Spinal cord (tissue), 10 donors: ENCODE data around the gene ANGPTL4. TPM values are rescaled to one million over a fixed set of nuclear protein-coding genes. Genes with fewer than 3 reads are reported as not detected.
A peak's percentile ranks its signal among the peaks of the same experiment; 100 is the strongest.

Source experiments
- DNase-seq, 6 donors: peaks; one replicate each; pipeline versions ENCODE4 v3.0.0 to v3.0.0-alpha.2; 2013 to 2015; ENCODE audit warnings: low spot score in 6 of 6, low read depth in 4 of 6
- H3K27ac ChIP-seq: one replicate; pipeline ENCODE4 v1.5.1; 2013; ENCODE audit warnings: low read depth, low read length, control low read depth
- H3K27me3 ChIP-seq: one replicate; pipeline ENCODE4 v1.6.1; 2013; ENCODE audit warnings: low read length; ENCODE audit not compliant: control insufficient read depth, insufficient read depth
- H3K36me3 ChIP-seq: one replicate; pipeline ENCODE4 v1.6.1; 2013; ENCODE audit warnings: low read length; ENCODE audit not compliant: control insufficient read depth, insufficient read depth
- H3K4me1 ChIP-seq: one replicate; pipeline ENCODE4 v1.6.1; 2013; ENCODE audit warnings: low read length; ENCODE audit not compliant: control insufficient read depth, insufficient read depth
- H3K4me3 ChIP-seq: one replicate; pipeline ENCODE4 v1.5.1; 2013; ENCODE audit warnings: low read depth, low read length, control low read depth
- H3K9me3 ChIP-seq: one replicate; pipeline ENCODE4 v1.6.1; 2013; ENCODE audit warnings: low read length; ENCODE audit not compliant: control insufficient read depth, insufficient read depth
- WGBS: methylation state at CpG from one replicate; pipeline ENCODE4 v1.1.5; 2013; ENCODE audit warnings: missing lambda C conversion rate; ENCODE audit not compliant: insufficient coverage; 5-methylcytosine and 5-hydroxymethylcytosine counted together
- polyA plus RNA-seq, 2 donors: library from polyadenylated mRNA; unstranded; fragments of 120-200 nt; gene quantifications; one replicate each; pipeline ENCODE4 v1.2.1, GENCODE V29; 2013; ENCODE audit not compliant: insufficient read length in 2 of 2
- total RNA-seq, 2 donors: library from RNA; depleted of rRNA in 1 of 2; stranded (reverse); fragments of 120-200 nt in 1 of 2; fragments of >200 nt in 1 of 2; gene quantifications; one replicate each; pipeline versions ENCODE4 v1.2.3 to v1.2.4, GENCODE V29; 2013 to 2014
- donor health status: healthy.

Gene ANGPTL4
- total and polyA plus RNA-seq, 4 donors = 2.1 to 11.8 (median 6.2) TPM

GRCh38 chr19:8388612-8388958 lies 24.6 kb downstream of the ANGPTL4 start:
- H3K36me3 ChIP-seq = peaks cover 20% of the 10 kb centered on the region
- WGBS = no CpG with 5 or more reads among the region's 2 CpGs
- no peaks in the 10 kb centered on the region for H3K27me3 ChIP-seq
- no peak overlapping the region for H3K4me3 ChIP-seq
- H3K4me1 ChIP-seq = peaks cover 37% of the 10 kb centered on the region
- H3K9me3 ChIP-seq = no peaks in the 10 kb centered on the region
- no peak for DNase-seq
- H3K27ac ChIP-seq = no peak overlapping the region

GRCh38 chr19:8389891-8390616 lies 26.1 kb downstream of the ANGPTL4 start, which contains the start of gene RAB11B:
RAB11B (plus strand) TSS chr19:8390360; CDS start chr19:8390417, 57 bp downstream.
- Histone ChIP-seq H3K27me3 (no peaks in the 10 kb centered on the region), H3K36me3 (peaks cover 35% of the 10 kb centered on the region), H3K4me3 (peak within 1 kb of the TSS; percentile 55), H3K27ac (peak within 1 kb of the TSS; percentile 87), H3K9me3 (no peaks in the 10 kb centered on the region), H3K4me1 (peaks cover 52% of the 10 kb centered on the region)
- DNase-seq = peak; percentile 97 to 100 (median 99)
- under 1% methylated on average over 65 of the region's 70 CpGs for WGBS

- no peaks in the 10 kb centered on the region for H3K27me3 ChIP-seq
- peak overlapping the region; percentile 46 for H3K4me3 ChIP-seq
- H3K27ac ChIP-seq = peak overlapping the region; percentile 87
- DNase-seq = peak; percentile 58 to 97 (median 82)
- H3K36me3 ChIP-seq = peaks cover 40% of the 10 kb centered on the region
- 0% methylated on average over 28 of the region's 28 CpGs for WGBS
- peaks cover 57% of the 10 kb centered on the region for H3K4me1 ChIP-seq
- H3K9me3 ChIP-seq = no peaks in the 10 kb centered on the region
These were observed 26.6 kb downstream of the ANGPTL4 start for GRCh38 chr19:8390617-8390981.

- H3K27ac ChIP-seq = peak overlapping the region; percentile 87
- DNase-seq = no peak
- peaks cover 63% of the 10 kb centered on the region for H3K4me1 ChIP-seq
- H3K27me3 ChIP-seq = no peaks in the 10 kb centered on the region
- 82% methylated on average over 22 of the region's 23 CpGs for WGBS
- no peaks in the 10 kb centered on the region for H3K9me3 ChIP-seq
- peaks cover 49% of the 10 kb centered on the region for H3K36me3 ChIP-seq
- no peak overlapping the region for H3K4me3 ChIP-seq
These were observed 27.5 kb downstream of the ANGPTL4 start for GRCh38 chr19:8391198-8392016.

GRCh38 chr19:8392017-8392591 lies 28.1 kb downstream of the ANGPTL4 start:
- no peaks in the 10 kb centered on the region for H3K27me3 ChIP-seq
- WGBS = 57% methylated on average over 11 of the region's 11 CpGs
- DNase-seq = peak in 2 of 6 donors; percentile 11 to 44
- peaks cover 53% of the 10 kb centered on the region for H3K36me3 ChIP-seq
- peak overlapping the region; percentile 87 for H3K27ac ChIP-seq
- H3K9me3 ChIP-seq = no peaks in the 10 kb centered on the region
- H3K4me1 ChIP-seq = peaks cover 70% of the 10 kb centered on the region
- no peak overlapping the region for H3K4me3 ChIP-seq

- no peaks in the 10 kb centered on the region for H3K9me3 ChIP-seq
- no peak overlapping the region for H3K4me3 ChIP-seq
- peak overlapping the region; percentile 76 for H3K27ac ChIP-seq
- peaks cover 65% of the 10 kb centered on the region for H3K36me3 ChIP-seq
- 62% methylated on average over 6 of the region's 8 CpGs for WGBS
- H3K4me1 ChIP-seq = peaks cover 82% of the 10 kb centered on the region
- no peak for DNase-seq
- no peaks in the 10 kb centered on the region for H3K27me3 ChIP-seq
These were observed 29.4 kb downstream of the ANGPTL4 start for GRCh38 chr19:8393192-8393870.

GRCh38 chr19:8393871-8394250 lies 29.9 kb downstream of the ANGPTL4 start:
- peaks cover 85% of the 10 kb centered on the region for H3K4me1 ChIP-seq
- peak overlapping the region; percentile 76 for H3K27ac ChIP-seq

GRCh38 chr19:8395621-8396082 lies 31.7 kb downstream of the ANGPTL4 start:
- H3K27me3 ChIP-seq = no peaks in the 10 kb centered on the region
- H3K27ac ChIP-seq = no peak overlapping the region
- H3K4me3 ChIP-seq = no peak overlapping the region
- H3K4me1 ChIP-seq = peaks cover 77% of the 10 kb centered on the region
- DNase-seq = no peak
- no peaks in the 10 kb centered on the region for H3K9me3 ChIP-seq
- WGBS = 88% methylated on average over 11 of the region's 14 CpGs
- H3K36me3 ChIP-seq = peaks cover 86% of the 10 kb centered on the region

More at GRCh38 chr19:8393871-8394250, 29.9 kb downstream of the ANGPTL4 start:
- Histone ChIP-seq H3K36me3 (peaks cover 70% of the 10 kb centered on the region), H3K4me3 (no peak overlapping the region), H3K27me3 (no peaks in the 10 kb centered on the region), H3K9me3 (no peaks in the 10 kb centered on the region)
- 34% methylated on average over 7 of the region's 8 CpGs for WGBS
- peak in 2 of 6 donors; percentile 41 to 68 for DNase-seq

GRCh38 chr19:8396185-8396562 lies 32.2 kb downstream of the ANGPTL4 start:
- H3K4me1 ChIP-seq = peaks cover 71% of the 10 kb centered on the region
- H3K27ac ChIP-seq = no peak overlapping the region

More at GRCh38 chr19:8396185-8396562, 32.2 kb downstream of the ANGPTL4 start:
- no peaks in the 10 kb centered on the region for H3K27me3 ChIP-seq
- WGBS = 89% methylated on average over 7 of the region's 7 CpGs
- no peaks in the 10 kb centered on the region for H3K9me3 ChIP-seq
- H3K36me3 ChIP-seq = peaks cover 88% of the 10 kb centered on the region
- DNase-seq = no peak
- no peak overlapping the region for H3K4me3 ChIP-seq
